ENCODE measurements around the gene BATF.
A peak's percentile ranks its signal among the peaks of the same experiment; 100 is the strongest.

The BATF gene

DNA sequence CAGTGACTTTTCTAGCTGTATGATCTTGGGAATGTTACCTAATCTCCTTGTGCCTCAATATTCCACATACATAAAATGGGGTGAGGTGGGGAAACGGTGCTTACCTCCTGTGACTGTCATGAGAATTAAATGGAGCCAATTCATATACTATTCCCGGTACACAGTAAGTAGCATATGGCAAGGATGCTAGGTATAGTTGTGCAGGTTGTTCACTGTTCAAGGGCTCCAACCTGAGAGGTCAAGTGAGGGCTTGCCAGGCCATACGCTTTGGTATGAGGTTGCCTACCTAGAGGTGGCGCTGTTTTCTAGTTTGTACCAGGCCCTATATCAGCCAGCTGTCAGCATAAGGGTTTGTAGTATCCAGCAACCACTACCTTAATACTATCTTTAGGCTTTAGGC lies 3.6 kb upstream of the BATF start:
- TF ChIP-seq, protein P1, sequence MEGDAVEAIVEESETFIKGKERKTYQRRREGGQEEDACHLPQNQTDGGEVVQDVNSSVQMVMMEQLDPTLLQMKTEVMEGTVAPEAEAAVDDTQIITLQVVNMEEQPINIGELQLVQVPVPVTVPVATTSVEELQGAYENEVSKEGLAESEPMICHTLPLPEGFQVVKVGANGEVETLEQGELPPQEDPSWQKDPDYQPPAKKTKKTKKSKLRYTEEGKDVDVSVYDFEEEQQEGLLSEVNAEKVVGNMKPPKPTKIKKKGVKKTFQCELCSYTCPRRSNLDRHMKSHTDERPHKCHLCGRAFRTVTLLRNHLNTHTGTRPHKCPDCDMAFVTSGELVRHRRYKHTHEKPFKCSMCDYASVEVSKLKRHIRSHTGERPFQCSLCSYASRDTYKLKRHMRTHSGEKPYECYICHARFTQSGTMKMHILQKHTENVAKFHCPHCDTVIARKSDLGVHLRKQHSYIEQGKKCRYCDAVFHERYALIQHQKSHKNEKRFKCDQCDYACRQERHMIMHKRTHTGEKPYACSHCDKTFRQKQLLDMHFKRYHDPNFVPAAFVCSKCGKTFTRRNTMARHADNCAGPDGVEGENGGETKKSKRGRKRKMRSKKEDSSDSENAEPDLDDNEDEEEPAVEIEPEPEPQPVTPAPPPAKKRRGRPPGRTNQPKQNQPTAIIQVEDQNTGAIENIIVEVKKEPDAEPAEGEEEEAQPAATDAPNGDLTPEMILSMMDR (IDR thresholded peaks at IDR 0.05; ENCODE audit: extremely low read depth, missing control alignments), result peak; percentile 55
- peak; percentile 51 for DNase-seq (ENCODE audit: low spot score)

DNA sequence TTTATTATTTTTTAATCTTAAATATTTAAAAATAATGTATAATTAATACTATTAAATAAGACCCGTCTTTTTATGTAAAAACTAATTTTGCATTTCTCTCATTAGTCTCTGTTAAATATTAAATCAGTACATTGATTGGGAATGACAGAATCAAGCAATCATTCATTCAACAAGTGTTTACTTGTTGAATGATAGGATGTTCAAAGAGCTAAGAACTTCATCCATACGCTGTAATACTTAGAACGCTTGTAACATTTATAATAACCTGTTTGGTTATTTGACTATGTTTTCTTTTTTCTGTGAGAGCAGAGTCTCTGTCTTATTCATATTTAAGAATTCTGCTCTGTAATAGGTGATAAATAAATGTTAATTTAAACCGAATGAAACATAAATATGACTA lies 2.9 kb upstream of the BATF start:
- TF ChIP-seq, protein P1 (IDR thresholded peaks at IDR 0.05; ENCODE audit: extremely low read depth, missing control alignments), result no peak

DNA sequence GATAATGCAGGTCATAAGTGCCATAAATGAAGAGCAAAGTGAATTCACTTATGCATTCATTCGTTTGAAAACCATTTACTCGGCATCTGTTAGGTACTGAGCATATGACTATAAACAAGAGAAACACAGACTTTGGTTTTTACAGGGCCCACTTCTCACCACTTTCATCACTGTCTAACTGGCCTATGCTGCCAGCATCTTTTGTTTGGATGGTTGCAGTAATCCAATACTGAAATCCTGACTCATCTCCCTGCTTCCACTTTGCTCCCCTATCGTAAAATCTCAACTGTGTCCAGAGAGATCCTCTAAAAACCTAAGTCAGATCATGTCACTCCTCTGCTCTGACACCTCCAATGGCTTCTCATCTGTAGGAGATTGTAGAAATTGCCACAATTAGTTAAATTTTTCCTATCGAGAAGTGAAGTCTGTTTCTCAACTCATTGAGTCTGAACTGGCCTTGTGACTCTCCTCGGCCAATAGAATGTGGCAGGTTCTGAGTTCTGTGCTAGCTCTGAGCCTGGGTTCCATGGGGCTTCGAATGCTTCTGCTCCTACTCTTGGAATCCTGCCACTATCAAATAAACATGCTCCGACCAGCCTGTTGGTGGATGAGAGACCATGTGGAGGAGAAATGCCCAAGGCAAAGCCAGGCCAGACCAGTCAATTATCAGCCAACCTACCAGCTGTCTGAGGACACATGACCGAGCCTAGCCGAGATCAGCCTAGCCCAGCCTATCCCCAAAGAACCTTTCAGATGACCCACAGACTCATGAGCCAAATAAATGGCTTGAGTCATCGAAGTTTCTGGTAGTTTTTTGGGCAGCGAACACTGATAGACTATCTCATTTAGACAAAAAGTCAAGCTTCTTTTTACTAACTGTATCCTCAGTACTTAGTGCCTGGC lies 2.2 kb upstream of the BATF start:
- TF ChIP-seq, protein P1 (IDR thresholded peaks at IDR 0.05; ENCODE audit: extremely low read depth, missing control alignments), result no peak
- DNase-seq (ENCODE audit: low spot score), result no peak

More for the DNA sequence above, 2.9 kb upstream of the BATF start:
- no peak for DNase-seq (ENCODE audit: low spot score)

DNA sequence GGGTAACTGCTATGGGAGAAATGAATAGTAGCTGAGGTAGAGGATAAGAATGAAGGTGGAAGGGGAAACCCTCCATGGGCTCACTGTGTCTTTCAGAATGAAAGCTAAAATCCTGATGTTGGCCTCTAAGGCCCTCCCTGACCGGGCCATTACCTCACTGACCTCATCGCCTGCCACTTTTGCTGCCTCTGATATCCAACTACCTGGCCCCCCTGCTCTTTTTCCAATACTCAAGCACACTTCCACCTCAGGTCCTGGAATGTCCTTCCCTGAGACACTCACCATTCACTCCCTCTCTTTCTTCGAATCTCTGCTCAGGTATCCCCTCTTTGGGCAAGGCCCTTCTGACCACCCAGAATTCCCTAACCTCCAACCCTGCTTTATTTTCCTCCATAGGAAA lies 1.4 kb upstream of the BATF start:
- TF ChIP-seq, protein P1 (IDR thresholded peaks at IDR 0.05; ENCODE audit: extremely low read depth, missing control alignments), result no peak

DNA sequence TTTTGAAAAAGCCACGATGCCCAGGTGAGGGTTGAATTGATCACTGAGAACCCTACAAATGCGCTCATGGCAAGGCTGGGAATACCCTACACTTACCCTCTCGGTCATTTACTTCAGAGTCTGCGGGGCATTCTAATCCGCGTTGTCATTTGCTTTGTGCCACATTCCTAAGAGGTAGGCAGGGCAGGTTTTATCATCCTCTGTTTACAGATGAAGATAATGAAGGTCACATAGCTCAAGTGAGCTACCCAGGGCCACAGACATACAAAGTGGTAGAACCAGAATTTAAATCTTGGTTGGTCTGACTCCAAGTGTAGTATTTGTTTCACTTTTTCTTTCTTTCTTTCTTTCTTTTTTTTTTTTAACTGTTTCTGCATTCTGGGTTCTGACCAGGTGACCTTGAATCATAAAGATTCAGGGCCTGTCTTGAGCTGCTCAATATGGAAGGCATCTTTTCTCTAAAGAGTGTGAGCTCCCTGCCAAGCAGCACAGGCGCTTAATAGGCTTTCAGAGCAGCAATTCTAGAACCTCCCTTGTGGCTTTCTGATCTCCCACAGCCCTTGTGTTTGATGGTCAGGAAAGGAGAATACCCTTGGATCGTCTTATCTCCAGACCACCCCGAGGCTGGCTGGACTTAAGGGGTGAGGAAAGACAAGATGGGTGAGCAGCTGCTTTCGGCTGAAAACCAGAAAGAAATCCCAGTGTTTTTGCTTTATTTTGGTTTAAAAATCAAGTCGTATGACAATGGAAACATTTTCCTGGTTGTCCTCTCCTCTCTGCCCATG lies 662 bp upstream of the BATF start:
- TF ChIP-seq, protein P1 (IDR thresholded peaks at IDR 0.05; ENCODE audit: extremely low read depth, missing control alignments), result no peak
- DNase-seq (ENCODE audit: low spot score), result peak; percentile 24

More for the DNA sequence above, 1.4 kb upstream of the BATF start:
- DNase-seq (ENCODE audit: low spot score), result no peak

DNA sequence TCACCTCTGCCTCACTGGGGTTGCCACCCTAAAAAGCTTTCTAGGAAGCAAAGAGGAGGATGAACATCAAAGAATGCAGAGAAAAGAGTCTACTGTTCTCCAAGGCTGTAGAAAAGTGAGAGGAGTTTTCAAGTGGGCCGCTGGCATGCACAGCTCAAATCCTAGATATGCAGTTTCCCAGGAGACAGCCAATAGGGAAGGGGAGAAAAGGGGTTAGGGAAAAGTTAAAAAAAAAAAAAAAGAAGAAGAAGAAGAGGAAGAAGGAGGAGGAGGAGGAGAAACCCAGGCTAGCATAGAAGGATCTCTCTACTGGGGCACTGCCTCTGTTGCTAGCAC lies 682 bp downstream of the BATF start:
- no peak for DNase-seq (ENCODE audit: low spot score)
- TF ChIP-seq, protein P1 (IDR thresholded peaks at IDR 0.05; ENCODE audit: extremely low read depth, missing control alignments), result no peak

DNA sequence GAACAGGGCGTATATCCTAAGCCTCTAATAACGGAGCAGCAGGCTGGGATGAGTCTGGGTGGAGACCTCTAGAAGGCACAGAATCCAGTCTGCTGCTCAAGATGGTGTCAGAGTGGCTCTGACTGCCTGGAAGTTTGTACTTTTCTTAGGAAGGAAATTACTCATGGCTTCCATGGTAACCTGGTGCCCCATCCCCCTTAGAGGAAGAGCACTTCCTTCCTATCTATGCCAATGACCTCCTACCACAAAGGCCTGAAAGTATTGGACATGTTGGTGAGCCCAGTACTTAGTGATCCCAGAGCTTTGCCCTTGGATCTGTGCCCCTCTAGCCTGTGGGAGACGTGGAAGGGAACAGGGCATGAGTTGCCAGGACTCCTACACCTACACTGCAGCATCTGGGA lies 1.5 kb downstream of the BATF start:
- no peak for DNase-seq (ENCODE audit: low spot score)
- TF ChIP-seq, protein P1 (IDR thresholded peaks at IDR 0.05; ENCODE audit: extremely low read depth, missing control alignments), result no peak
